Psoas muscle (tissue), 8 donors: ENCODE measurements around the gene ABCB7. TPM values are rescaled to one million over a fixed set of nuclear protein-coding genes. Genes with fewer than 3 reads are reported as not detected.
A peak's percentile ranks its signal among the peaks of the same experiment; 100 is the strongest.

ENCODE experiments used
- ATAC-seq, 4 donors: fragments of 200-7000 bp; cut with Tn5 transposase; one replicate each; pipeline ENCODE4 v1.9.1; 2020; ENCODE audit warnings: moderate library complexity in 3 of 4, mild to moderate bottlenecking in 2 of 4
- DNase-seq, 2 donors: peaks; one replicate each; pipeline ENCODE4 v3.0.0-alpha.2; 2020
- H3K27ac ChIP-seq: fragments of 200-600 bp; one replicate; pipeline ENCODE4 v1.8.0; 2022
- H3K27me3 ChIP-seq, 3 donors: fragments of 200-600 bp in 1 of 3; one replicate each; pipeline versions ENCODE4 v1.6.1 to v1.8.0; 2013 to 2022; ENCODE audit warnings: low read length in 2 of 3, mild to moderate bottlenecking in 2 of 3, moderate library complexity in 1 of 3; ENCODE audit not compliant: insufficient read depth in 3 of 3
- H3K36me3 ChIP-seq, 2 donors: fragments of 200-600 bp in 1 of 2; one replicate each; pipeline versions ENCODE4 v1.6.1 to v1.8.0; 2013 to 2022; ENCODE audit warnings: low read depth in 1 of 2, mild to moderate bottlenecking in 1 of 2, moderate library complexity in 1 of 2; ENCODE audit not compliant: insufficient read depth in 1 of 2
- H3K4me1 ChIP-seq: fragments of 200-600 bp; one replicate; pipeline ENCODE4 v1.8.0; 2022
- H3K4me3 ChIP-seq: fragments of 200-600 bp; one replicate; pipeline ENCODE4 v1.8.0; 2022; ENCODE audit warnings: mild to moderate bottlenecking
- H3K9me3 ChIP-seq: fragments of 200-600 bp; one replicate; pipeline ENCODE4 v1.8.0; 2022
- WGBS, 3 donors: extraction: QIAGEN DNeasy Blood & Tissue Kit; methylation state at CpG; one replicate each; pipeline versions ENCODE4 v1.1.6 to v1.1.7; 2013; 5-methylcytosine and 5-hydroxymethylcytosine counted together
- intact Hi-C, 2 donors: fragments of 100-400 bp; cut with DNase I; formaldehyde crosslinking; loops; one replicate each; pipeline versions ENCODE4 v1.11.0 to v1.14.2; 2022
- polyA plus RNA-seq, 3 donors: library from polyadenylated mRNA; stranded (reverse); fragments of 200-250 nt; gene quantifications; one replicate each; pipeline ENCODE4 v1.2.3, GENCODE V29; 2013
- total RNA-seq, 4 donors: library from RNA; stranded (reverse); fragmentation: NEBNext Ultra II Directional in 2 of 4; extraction: Animal tissue kit (Norgen Biotek cat#: 25700) in 2 of 4; gene quantifications; one replicate each; pipeline versions ENCODE4 v1.2.1 to v1.2.4, GENCODE V29; 2021 to 2023
- TF ChIP-seq, protein P1 (sequence below): fragments of 200-600 bp; IDR thresholded peaks from one replicate; pipeline ENCODE4 v1.8.0; 2022; ENCODE audit warnings: antibody characterized with exemption
- donor health status: healthy with polysubstance abuse.
- donor health status: DM: no; HTN: no; CAD: no; lungs with moderate emphysema.
- donor health status: Bipolar disorder and iron deficiency.
- donor health status: healthy.
- donor health status: DM: yes; HTN: yes; CAD: no.
- donor health status: DM: no; HTN: no; CAD: no.
- donor health status: DM: no; HTN: no; CAD: no.
- donor health status: DM: yes; HTN: yes; CAD: no.

The ABCB7 gene
- total and polyA plus RNA-seq, 7 donors = 9.1 to 39.6 (median 23.6) TPM

DNA sequence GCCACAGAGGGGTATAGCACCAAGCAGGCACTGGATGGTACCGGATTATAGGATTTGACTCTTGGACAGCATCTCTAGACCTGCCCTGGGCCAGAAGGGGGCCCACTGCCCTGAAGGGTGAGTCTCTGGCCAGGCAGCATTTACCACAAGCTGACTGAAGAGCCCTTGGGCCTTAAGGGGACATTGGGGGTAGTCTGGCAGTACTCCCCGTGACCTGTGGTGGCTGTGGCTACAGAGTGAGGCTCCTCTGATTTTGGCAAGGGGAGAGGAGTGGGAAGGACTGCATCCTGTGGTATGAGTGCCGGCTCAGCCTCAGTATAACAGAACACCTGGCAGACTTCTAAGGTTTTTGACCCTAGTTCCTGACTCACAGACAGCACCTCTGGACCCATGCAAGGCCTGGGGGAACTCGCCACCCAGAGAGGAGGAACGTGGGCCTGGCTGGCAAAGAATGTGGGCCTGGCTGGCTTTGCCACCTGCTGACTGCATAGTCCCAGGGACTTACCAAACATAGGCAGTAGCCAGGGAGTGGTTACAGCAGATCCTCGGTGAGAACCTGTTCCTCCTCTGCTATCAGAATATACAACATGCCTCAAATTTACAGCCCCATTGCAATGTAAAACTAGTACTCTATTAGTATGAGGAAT, 48.1 kb downstream of the ABCB7 start:
- H3K4me3 ChIP-seq = no peak overlapping the region
- intact Hi-C loops = no loop called here
- no peaks in the 10 kb centered on the region for H3K27me3 ChIP-seq
- no peaks in the 10 kb centered on the region for H3K9me3 ChIP-seq
- ATAC-seq = peak in 3 of 4 donors; percentile 38 to 70 (median 62)
- TF ChIP-seq, protein P1, sequence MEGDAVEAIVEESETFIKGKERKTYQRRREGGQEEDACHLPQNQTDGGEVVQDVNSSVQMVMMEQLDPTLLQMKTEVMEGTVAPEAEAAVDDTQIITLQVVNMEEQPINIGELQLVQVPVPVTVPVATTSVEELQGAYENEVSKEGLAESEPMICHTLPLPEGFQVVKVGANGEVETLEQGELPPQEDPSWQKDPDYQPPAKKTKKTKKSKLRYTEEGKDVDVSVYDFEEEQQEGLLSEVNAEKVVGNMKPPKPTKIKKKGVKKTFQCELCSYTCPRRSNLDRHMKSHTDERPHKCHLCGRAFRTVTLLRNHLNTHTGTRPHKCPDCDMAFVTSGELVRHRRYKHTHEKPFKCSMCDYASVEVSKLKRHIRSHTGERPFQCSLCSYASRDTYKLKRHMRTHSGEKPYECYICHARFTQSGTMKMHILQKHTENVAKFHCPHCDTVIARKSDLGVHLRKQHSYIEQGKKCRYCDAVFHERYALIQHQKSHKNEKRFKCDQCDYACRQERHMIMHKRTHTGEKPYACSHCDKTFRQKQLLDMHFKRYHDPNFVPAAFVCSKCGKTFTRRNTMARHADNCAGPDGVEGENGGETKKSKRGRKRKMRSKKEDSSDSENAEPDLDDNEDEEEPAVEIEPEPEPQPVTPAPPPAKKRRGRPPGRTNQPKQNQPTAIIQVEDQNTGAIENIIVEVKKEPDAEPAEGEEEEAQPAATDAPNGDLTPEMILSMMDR = no peak
- no peak for DNase-seq
- no peak overlapping the region for H3K27ac ChIP-seq
- H3K36me3 ChIP-seq = no peaks in the 10 kb centered on the region
- 52 to 66% (median 61%) methylated on average over 5 to 6 of the region's 6 CpGs for WGBS, 3 donors
- no peaks in the 10 kb centered on the region for H3K4me1 ChIP-seq

DNA sequence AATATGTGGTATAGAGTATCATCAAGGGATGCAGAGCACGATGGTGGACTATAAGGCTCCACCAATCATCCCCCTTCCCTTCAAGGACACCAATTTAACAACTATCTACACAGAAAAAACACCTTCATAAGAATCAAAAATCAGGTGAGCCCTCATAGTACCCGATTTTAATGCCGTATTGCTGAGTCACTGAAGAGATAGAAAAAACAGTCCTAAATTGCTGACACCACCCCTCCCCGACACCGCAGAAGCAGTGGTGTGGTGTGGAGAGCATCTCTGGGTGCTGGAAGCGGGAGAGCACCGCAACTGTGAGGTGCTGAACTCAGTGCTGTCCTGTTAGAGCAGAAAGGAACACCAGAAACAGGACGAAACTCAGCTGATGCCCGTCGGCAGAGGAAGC, 49.3 kb downstream of the ABCB7 start:
- H3K36me3 ChIP-seq = no peaks in the 10 kb centered on the region
- intact Hi-C loops = no loop called here
- WGBS, 3 donors = 72 to 95% (median 93%) methylated on average over 10 of the region's 10 CpGs
- no peak overlapping the region for H3K4me3 ChIP-seq
- H3K4me1 ChIP-seq = no peaks in the 10 kb centered on the region
- no peaks in the 10 kb centered on the region for H3K9me3 ChIP-seq
- TF ChIP-seq, protein P1 = no peak
- no peak overlapping the region for H3K27ac ChIP-seq
- no peaks in the 10 kb centered on the region for H3K27me3 ChIP-seq
- DNase-seq (no peak), ATAC-seq (no peak)

DNA sequence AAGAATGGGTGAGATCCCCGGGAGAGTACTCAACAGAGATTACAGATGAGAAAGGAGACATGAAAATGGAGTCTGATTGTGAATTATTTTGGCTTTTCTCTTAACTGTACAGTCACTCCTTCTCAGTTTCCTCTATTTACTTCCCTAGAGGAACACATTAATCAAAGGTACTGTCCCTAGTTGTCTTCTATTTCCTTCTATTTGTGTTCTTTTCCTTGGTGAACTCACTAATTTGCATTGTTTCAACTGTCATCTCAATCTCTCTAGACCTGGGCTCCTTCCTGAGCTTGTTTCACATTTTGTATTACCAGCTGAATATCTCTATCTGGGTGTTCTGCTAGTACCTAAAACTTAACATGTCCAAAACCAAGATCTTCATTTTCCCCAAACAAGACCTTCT, 59.8 kb downstream of the ABCB7 start:
- Histone ChIP-seq H3K9me3 (no peaks in the 10 kb centered on the region), H3K4me3 (no peak overlapping the region), H3K27me3 (no peaks in the 10 kb centered on the region), H3K27ac (no peak overlapping the region), H3K36me3 (peaks cover 0 to 10% of the 10 kb centered on the region in 2 donors), H3K4me1 (no peaks in the 10 kb centered on the region)
- WGBS, 3 donors = 73 to 100% (median 86%) methylated on average over 1 of the region's 1 CpG
- intact Hi-C loops = no loop called here
- DNase-seq = no peak
- ATAC-seq = no peak
- TF ChIP-seq, protein P1 = no peak

DNA sequence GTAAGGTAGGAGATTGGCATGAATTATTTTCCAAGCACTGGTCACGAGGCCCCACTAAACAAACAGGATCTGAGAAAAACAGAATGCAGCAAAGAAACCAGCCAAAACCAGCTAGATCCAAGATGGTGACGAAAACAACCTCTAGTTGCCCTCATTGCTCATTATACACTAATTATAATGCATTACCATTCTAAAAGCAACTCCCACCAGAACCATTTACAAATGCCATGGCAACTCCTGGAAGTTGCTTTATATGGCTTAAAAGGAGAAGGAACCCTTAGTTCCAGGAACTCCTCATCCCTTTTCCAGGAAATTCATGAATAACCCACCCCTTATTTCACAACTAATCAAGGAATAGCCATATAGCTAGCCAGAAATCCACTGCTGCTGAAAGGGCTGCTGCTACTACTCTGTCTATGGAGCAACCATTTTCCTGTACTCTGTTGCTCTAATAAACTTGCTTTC, 69.3 kb downstream of the ABCB7 start:
- H3K9me3 ChIP-seq = no peaks in the 10 kb centered on the region
- H3K27ac ChIP-seq = no peak overlapping the region
- intact Hi-C loops = loop anchor here in 1 of 2 donors (5.0 kb wide), 1 partner anchor 39 kb away; no protein-coding TSS in a partner anchor
- DNase-seq (no peak), ATAC-seq (no peak)
- 50 to 93% (median 82%) methylated on average over 2 of the region's 2 CpGs for WGBS, 3 donors
- H3K27me3 ChIP-seq = peaks cover 0 to 4% (median 0%) of the 10 kb centered on the region in 3 donors
- TF ChIP-seq, protein P1 = no peak
- H3K36me3 ChIP-seq = no peaks in the 10 kb centered on the region
- no peaks in the 10 kb centered on the region for H3K4me1 ChIP-seq
- H3K4me3 ChIP-seq = no peak overlapping the region

DNA sequence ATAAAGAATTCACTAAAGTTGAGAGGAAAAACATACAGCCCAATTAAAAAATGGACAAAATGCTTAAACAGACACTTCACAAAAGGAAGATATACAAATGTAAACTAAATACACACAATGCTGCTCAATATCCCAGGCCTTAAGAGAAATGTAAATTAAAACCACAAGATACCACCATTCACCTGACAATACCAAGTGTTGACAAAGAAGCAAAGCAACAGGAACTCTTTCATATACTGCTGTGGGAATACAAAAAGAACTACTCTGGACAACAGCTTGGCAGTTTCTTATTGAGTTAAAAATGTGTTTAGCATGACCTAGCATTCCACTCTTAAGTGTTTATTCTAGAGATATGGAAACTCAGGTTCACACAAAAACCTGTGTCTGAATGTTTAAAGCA, 71.3 kb downstream of the ABCB7 start:
- no peak overlapping the region for H3K27ac ChIP-seq
- no peak for ATAC-seq
- TF ChIP-seq, protein P1 = no peak
- H3K36me3 ChIP-seq = no peaks in the 10 kb centered on the region
- no peaks in the 10 kb centered on the region for H3K4me1 ChIP-seq
- no peak for DNase-seq
- peaks cover 0 to 4% (median 0%) of the 10 kb centered on the region in 3 donors for H3K27me3 ChIP-seq
- H3K4me3 ChIP-seq = no peak overlapping the region
- no peaks in the 10 kb centered on the region for H3K9me3 ChIP-seq
- intact Hi-C loops = loop anchor here in 1 of 2 donors (5.0 kb wide), 1 partner anchor 37 kb away; no protein-coding TSS in a partner anchor
